ENCODE data around the gene CEP104.

Gene CEP104

DNA sequence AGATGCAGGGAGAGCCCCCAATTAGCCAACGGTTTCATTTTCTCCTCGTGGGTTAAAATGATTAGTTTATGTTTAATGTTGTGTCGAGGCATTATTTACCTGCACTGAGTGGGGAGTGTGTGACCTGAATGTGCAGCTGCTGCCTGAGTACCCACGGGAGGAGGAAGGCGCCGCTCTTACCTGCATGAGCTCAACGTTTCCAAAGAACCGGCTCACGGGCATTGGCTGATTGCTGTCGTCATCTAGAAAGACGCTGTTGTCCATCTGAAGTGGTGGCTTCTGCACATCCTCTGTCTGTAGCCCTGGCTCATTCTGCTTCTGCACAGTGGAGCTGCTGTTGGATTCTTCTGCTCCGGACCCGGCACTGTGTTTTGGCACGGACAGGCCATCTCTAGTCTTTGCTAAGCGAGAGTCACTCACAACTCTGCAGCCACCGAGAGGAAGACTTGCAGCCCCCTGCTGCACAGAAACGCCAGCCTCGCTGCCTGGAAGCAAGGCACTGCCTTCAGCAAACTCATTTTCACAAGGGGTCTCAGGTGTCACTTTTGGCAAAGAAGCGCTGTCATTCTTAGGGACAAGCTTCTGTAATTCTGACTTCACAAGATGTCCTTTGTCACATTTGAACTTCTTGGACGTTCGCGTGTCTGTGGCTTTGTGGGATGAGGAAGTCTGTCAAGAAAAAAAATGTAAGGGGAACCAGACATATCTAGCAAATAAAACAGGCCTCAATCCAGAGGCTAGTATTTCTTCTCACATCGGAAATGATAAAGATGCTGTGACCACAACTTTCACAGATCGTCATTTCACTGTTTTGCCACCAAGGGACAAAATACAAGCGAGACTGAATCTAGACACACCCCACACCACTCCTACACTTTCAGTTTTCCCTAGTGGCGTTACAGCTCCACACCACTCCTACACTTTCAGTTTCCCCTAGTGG lies 33.6 kb upstream of the CEP104 start:
- H3K4me1 ChIP-seq (ENCODE audit: control insufficient read depth, insufficient read depth, low read length), result no peaks in the 10 kb centered on the region
- no peak overlapping the region for H3K4me2 ChIP-seq (ENCODE audit: low read length)
- H3K36me3 ChIP-seq (ENCODE audit: insufficient read depth, low read length), result peaks cover 49% of the 10 kb centered on the region
- no peak overlapping the region for H3K4me3 ChIP-seq (ENCODE audit: low read length)
- H3K9ac ChIP-seq (ENCODE audit: low read depth, low read length), result no peak overlapping the region
- no peaks in the 10 kb centered on the region for H3K27me3 ChIP-seq (ENCODE audit: control insufficient read depth, insufficient read depth, low read length)
- no peaks in the 10 kb centered on the region for H3K9me3 ChIP-seq (replicated peaks; ENCODE audit: low read length)

GRCh38 chr1:3889936-3890335 lies 32.9 kb upstream of the CEP104 start:
- Histone ChIP-seq H3K4me3 (ENCODE audit: low read length) (no peak overlapping the region), H3K9me3 (replicated peaks; ENCODE audit: low read length) (no peaks in the 10 kb centered on the region), H3K36me3 (ENCODE audit: insufficient read depth, low read length) (peaks cover 47% of the 10 kb centered on the region), H3K9ac (ENCODE audit: low read depth, low read length) (no peak overlapping the region), H3K27me3 (ENCODE audit: control insufficient read depth, insufficient read depth, low read length) (no peaks in the 10 kb centered on the region), H3K4me2 (ENCODE audit: low read length) (no peak overlapping the region), H3K4me1 (ENCODE audit: control insufficient read depth, insufficient read depth, low read length) (no peaks in the 10 kb centered on the region)

DNA sequence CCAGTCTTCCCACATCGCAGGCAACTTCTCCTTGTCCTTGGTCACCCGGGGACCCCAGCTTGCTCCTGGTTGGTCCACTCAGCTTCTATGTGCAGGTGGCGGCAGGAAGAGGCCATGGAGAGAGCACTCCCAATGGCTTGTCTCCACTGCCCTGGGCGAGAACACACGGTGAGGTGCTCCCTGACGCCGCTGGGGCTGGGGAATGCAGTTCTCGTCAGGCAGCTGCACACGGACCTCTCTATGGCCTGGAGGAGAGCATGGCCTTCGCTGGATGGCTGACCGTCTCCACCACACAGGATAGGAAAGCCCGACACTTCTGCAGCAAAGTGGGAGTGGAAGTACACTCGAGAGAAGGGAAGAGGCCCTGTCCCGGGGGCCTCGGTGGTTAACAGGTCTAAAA lies 31.3 kb upstream of the CEP104 start:
- H3K36me3 ChIP-seq (ENCODE audit: insufficient read depth, low read length), result peaks cover 48% of the 10 kb centered on the region

DNA sequence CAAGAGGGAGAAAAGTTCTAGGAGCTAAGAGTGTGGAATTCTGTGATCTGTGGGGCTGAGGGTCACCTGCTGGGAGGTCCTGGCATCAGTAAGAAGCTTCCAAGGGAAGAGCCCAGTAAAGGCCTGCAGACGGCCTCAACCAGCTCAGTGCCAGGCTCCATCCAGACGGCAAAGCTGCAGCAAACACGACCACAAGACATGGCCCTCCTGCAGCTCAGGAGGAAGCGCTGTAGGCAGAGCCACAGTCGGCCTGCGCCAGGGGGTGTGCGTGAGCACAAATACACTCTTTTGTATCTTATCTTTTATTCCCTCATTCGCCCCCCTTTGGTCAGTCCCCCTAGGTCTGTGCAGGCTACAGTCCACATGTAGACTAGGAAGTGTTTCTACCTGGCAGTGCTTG lies 29.7 kb upstream of the CEP104 start:
- no peak overlapping the region for H3K9ac ChIP-seq (ENCODE audit: low read depth, low read length)
- H3K4me1 ChIP-seq (ENCODE audit: control insufficient read depth, insufficient read depth, low read length), result no peaks in the 10 kb centered on the region
- no peak overlapping the region for H3K4me3 ChIP-seq (ENCODE audit: low read length)
- H3K36me3 ChIP-seq (ENCODE audit: insufficient read depth, low read length), result peaks cover 41% of the 10 kb centered on the region
- H3K4me2 ChIP-seq (ENCODE audit: low read length), result no peak overlapping the region
- H3K9me3 ChIP-seq (replicated peaks; ENCODE audit: low read length), result no peaks in the 10 kb centered on the region
- no peaks in the 10 kb centered on the region for H3K27me3 ChIP-seq (ENCODE audit: control insufficient read depth, insufficient read depth, low read length)

More for the DNA sequence above, 31.3 kb upstream of the CEP104 start:
- H3K4me3 ChIP-seq (ENCODE audit: low read length), result no peak overlapping the region
- no peak overlapping the region for H3K4me2 ChIP-seq (ENCODE audit: low read length)
- no peaks in the 10 kb centered on the region for H3K4me1 ChIP-seq (ENCODE audit: control insufficient read depth, insufficient read depth, low read length)
- H3K9me3 ChIP-seq (replicated peaks; ENCODE audit: low read length), result no peaks in the 10 kb centered on the region
- no peak overlapping the region for H3K9ac ChIP-seq (ENCODE audit: low read depth, low read length)
- no peaks in the 10 kb centered on the region for H3K27me3 ChIP-seq (ENCODE audit: control insufficient read depth, insufficient read depth, low read length)

DNA sequence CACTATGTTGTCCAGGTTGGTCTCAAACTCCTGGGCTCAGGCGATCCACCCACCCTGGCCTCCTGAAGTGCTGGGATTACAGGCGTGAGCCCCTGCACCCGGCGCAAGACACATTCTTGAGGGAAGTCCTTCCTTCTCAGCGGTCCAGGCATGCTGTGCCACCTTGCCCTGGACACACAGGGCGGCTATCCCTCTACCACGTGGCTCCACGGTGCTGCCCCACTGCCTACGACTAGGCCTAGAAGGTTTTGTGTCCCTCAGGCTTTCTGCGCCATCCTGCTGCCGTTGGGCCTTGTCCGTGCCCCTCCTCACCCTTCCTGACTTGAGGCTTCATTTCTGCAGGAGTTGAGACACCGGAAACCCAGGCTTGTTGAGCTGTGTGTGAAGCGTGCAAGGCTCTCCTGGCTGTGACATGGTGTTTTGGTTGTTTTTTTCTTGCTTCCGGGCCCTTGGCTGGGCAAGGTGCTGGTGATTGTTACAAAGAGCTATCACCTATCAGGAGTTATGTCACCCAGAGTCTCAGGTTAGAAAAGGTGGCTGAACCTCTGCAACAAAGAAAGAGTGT lies 29.2 kb upstream of the CEP104 start:
- Histone ChIP-seq H3K4me1 (ENCODE audit: control insufficient read depth, insufficient read depth, low read length) (no peaks in the 10 kb centered on the region), H3K36me3 (ENCODE audit: insufficient read depth, low read length) (peaks cover 38% of the 10 kb centered on the region), H3K9ac (ENCODE audit: low read depth, low read length) (no peak overlapping the region), H3K4me2 (ENCODE audit: low read length) (no peak overlapping the region), H3K4me3 (ENCODE audit: low read length) (no peak overlapping the region), H3K27me3 (ENCODE audit: control insufficient read depth, insufficient read depth, low read length) (no peaks in the 10 kb centered on the region), H3K9me3 (replicated peaks; ENCODE audit: low read length) (no peaks in the 10 kb centered on the region)

DNA sequence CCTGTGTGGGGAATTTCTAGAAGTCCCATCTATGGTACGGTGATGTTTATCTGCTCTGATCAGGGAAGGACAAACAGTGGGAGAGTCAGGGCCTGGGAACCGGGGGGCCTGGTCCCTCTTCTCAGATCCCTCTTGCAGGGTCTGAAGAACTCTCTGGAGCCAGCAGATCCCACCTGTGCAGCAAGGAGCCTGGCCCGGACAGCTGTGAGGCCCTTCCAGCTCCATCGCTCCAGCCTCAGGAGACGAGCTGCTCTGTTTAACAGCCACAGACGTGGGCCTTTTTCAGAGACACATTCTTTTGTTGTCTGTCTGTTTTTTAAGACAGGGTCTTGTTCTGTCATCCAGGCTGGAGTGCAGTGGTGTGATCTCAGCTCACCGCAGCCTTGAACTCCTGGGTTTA lies 28.6 kb upstream of the CEP104 start:
- Histone ChIP-seq H3K27me3 (ENCODE audit: control insufficient read depth, insufficient read depth, low read length) (no peaks in the 10 kb centered on the region), H3K4me2 (ENCODE audit: low read length) (no peak overlapping the region), H3K4me1 (ENCODE audit: control insufficient read depth, insufficient read depth, low read length) (no peaks in the 10 kb centered on the region), H3K4me3 (ENCODE audit: low read length) (no peak overlapping the region), H3K9me3 (replicated peaks; ENCODE audit: low read length) (no peaks in the 10 kb centered on the region), H3K36me3 (ENCODE audit: insufficient read depth, low read length) (peaks cover 33% of the 10 kb centered on the region), H3K9ac (ENCODE audit: low read depth, low read length) (no peak overlapping the region)

DNA sequence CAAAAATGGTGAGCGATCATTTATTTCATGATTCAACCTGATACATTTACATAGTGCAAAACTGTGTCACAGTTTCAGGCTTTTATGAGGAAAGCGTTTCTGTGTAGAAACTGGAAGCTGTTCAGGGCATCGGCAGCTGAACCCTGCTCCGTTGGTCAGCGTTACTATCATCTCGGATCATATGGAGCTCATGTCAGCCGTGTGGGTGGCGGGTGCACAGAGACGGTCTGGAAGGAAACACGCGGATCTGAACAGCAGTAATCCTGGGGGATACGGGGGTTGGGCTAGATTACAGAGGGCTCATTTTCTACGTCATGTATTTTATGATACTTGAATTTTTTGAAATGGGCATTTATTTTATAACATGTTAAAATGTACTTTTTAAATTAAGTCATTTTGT lies 28.0 kb upstream of the CEP104 start:
- Histone ChIP-seq H3K4me2 (ENCODE audit: low read length) (no peak overlapping the region), H3K36me3 (ENCODE audit: insufficient read depth, low read length) (peaks cover 30% of the 10 kb centered on the region), H3K27me3 (ENCODE audit: control insufficient read depth, insufficient read depth, low read length) (no peaks in the 10 kb centered on the region), H3K4me3 (ENCODE audit: low read length) (no peak overlapping the region), H3K9ac (ENCODE audit: low read depth, low read length) (no peak overlapping the region), H3K4me1 (ENCODE audit: control insufficient read depth, insufficient read depth, low read length) (no peaks in the 10 kb centered on the region), H3K9me3 (replicated peaks; ENCODE audit: low read length) (no peaks in the 10 kb centered on the region)

DNA sequence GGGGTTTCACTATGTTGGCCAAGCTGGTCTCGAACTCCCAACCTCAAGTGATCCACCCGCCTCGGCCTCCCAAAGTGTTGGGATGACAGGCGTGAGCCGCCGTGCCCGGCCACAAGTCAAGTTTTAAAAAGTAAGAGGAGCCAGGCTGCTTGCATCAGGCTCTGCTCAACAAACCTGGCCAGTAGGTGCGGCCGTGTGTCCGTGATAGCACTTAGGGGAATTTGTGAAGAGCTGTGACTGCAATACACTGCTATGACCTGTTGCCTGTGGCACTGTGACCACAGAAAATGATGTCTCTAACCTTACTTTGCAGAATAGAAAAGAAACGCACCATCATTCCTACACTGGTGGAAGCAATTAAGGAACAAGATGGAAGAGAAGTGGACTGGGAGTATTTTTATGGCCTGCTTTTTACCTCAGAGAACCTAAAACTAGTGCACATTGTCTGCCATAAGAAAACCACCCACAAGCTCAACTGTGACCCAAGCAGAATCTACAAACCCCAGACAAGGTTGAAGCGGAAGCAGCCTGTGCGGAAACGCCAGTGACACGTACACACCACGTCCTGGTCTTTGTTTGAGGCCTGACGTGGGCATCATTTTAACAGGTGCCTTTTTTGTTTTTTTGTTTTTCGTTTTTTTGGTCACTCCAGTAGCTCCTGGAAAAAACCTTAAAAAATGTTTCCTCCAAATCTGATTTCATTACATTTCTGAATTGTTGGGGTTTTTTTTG lies 26.3 kb upstream of the CEP104 start:
- H3K9me3 ChIP-seq (replicated peaks; ENCODE audit: low read length), result no peaks in the 10 kb centered on the region
- H3K27me3 ChIP-seq (ENCODE audit: control insufficient read depth, insufficient read depth, low read length), result no peaks in the 10 kb centered on the region
- peaks cover 28% of the 10 kb centered on the region for H3K36me3 ChIP-seq (ENCODE audit: insufficient read depth, low read length)

DNA sequence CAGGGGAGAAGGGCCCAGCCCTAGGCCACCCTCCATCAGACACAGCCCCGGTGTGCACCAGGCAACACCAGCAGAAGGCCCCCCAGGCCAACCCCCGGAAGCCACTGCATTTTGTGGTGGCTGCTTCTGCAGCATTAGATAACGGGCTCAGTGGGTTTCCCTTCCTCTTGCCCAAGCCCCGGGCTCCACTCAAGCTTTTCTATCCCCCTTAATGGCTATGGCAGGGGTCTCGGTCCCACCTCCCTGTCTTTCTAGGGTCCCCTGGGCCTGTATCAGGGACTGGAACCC lies 24.1 kb upstream of the CEP104 start:
- Histone ChIP-seq H3K9me3 (replicated peaks; ENCODE audit: low read length) (no peaks in the 10 kb centered on the region), H3K4me3 (ENCODE audit: low read length) (no peak overlapping the region), H3K36me3 (ENCODE audit: insufficient read depth, low read length) (peaks cover 15% of the 10 kb centered on the region), H3K27me3 (ENCODE audit: control insufficient read depth, insufficient read depth, low read length) (no peaks in the 10 kb centered on the region), H3K9ac (ENCODE audit: low read depth, low read length) (no peak overlapping the region), H3K4me1 (ENCODE audit: control insufficient read depth, insufficient read depth, low read length) (no peaks in the 10 kb centered on the region), H3K4me2 (ENCODE audit: low read length) (no peak overlapping the region)

More for the DNA sequence above, 26.3 kb upstream of the CEP104 start:
- Histone ChIP-seq H3K4me3 (ENCODE audit: low read length) (no peak overlapping the region), H3K4me2 (ENCODE audit: low read length) (no peak overlapping the region), H3K9ac (ENCODE audit: low read depth, low read length) (no peak overlapping the region), H3K4me1 (ENCODE audit: control insufficient read depth, insufficient read depth, low read length) (no peaks in the 10 kb centered on the region)

- Histone ChIP-seq H3K36me3 (ENCODE audit: insufficient read depth, low read length) (peaks cover 15% of the 10 kb centered on the region), H3K27me3 (ENCODE audit: control insufficient read depth, insufficient read depth, low read length) (no peaks in the 10 kb centered on the region), H3K4me2 (ENCODE audit: low read length) (no peak overlapping the region), H3K9ac (ENCODE audit: low read depth, low read length) (no peak overlapping the region), H3K9me3 (replicated peaks; ENCODE audit: low read length) (no peaks in the 10 kb centered on the region), H3K4me1 (ENCODE audit: control insufficient read depth, insufficient read depth, low read length) (no peaks in the 10 kb centered on the region), H3K4me3 (ENCODE audit: low read length) (no peak overlapping the region)
Observed at GRCh38 chr1:3880429-3881192, 23.6 kb upstream of the CEP104 start.

DNA sequence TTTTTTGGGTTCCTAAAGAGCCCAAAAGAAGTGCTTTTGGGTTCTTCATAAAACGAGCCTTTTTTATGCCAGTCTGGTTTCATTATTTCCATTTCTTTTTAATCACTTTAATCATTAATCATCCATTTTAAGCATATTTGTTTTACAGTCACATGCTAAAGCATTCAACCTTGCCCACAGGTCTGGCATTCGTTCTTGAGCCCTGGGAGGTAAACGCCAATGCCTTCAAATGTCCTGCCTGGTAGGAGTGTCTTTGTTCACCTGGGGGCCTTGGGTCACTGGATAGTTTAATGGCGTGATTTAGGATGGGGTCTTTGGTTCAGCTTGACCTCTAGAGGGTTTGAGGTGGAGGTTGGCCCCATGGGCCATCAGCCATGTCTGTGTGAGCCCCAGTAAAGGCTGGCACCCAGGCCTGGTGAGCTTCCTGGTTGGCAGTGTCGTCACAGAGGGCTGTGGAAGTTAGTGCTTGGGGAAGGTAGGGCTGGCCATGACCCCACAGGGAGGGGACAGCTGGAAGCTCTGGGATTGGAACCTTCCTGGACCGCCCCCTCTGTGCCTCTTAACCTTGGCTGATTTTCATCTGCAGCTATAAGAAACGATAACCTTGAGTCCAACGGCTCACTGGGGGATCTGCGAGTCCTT lies 22.9 kb upstream of the CEP104 start:
- Histone ChIP-seq H3K4me1 (ENCODE audit: control insufficient read depth, insufficient read depth, low read length) (no peaks in the 10 kb centered on the region), H3K4me2 (ENCODE audit: low read length) (no peak overlapping the region), H3K27me3 (ENCODE audit: control insufficient read depth, insufficient read depth, low read length) (no peaks in the 10 kb centered on the region), H3K4me3 (ENCODE audit: low read length) (no peak overlapping the region), H3K9ac (ENCODE audit: low read depth, low read length) (no peak overlapping the region), H3K36me3 (ENCODE audit: insufficient read depth, low read length) (peaks cover 12% of the 10 kb centered on the region), H3K9me3 (replicated peaks; ENCODE audit: low read length) (no peaks in the 10 kb centered on the region)

Measured in skeletal muscle satellite cell (primary cell).